Measurements from ENCODE around the gene SRCAP. TPM values are rescaled to one million over a fixed set of nuclear protein-coding genes. Genes with fewer than 3 reads are reported as not detected.

The SRCAP gene
- total RNA-seq, 1 experiment from 2014 or later, result 57.4 TPM

- no TSS peak for BruUV-seq (replicated peaks)
- TF ChIP-seq CTCF (IDR thresholded peaks at IDR 0.05; ENCODE audit: insufficient read depth in 1 of 2, low read depth in 1 of 2, low read length in 1 of 2, severe bottlenecking in 1 of 2, unreplicated experiment in 1 of 2), result no peak
- Histone ChIP-seq H3K4me1 (no peaks in the 10 kb centered on the region), H3K9me3 (no peaks in the 10 kb centered on the region), H3K27me3 (replicated peaks; ENCODE audit: control insufficient read depth, insufficient read depth, low read length) (no peaks in the 10 kb centered on the region), H3K36me3 (ENCODE audit: control insufficient read depth, insufficient read depth, low read length) (peaks cover 6% of the 10 kb centered on the region), H3K4me3 (ENCODE audit: low read depth, low read length) (no peak overlapping the region)
- peaks cover 92% of the 10 kb centered on the region for H3K36me3 Mint-ChIP-seq (ENCODE audit: insufficient read depth, unreplicated experiment)
- H3K27me3 Mint-ChIP-seq (ENCODE audit: insufficient read depth, unreplicated experiment), result no peaks in the 10 kb centered on the region
- H3K27ac Mint-ChIP-seq (ENCODE audit: unreplicated experiment), result no peak overlapping the region
- ChIA-PET CTCF (no interaction called here), POLR2A (no interaction called here)
- no peak overlapping the region for H3K4me3 Mint-ChIP-seq (ENCODE audit: unreplicated experiment)
- intact Hi-C loops (cut with micrococcal nuclease; ENCODE audit: unreplicated experiment), result no loop called here
- DNase-seq, result no peak
- no peaks in the 10 kb centered on the region for H3K9me3 Mint-ChIP-seq (ENCODE audit: unreplicated experiment)
- H3K4me1 Mint-ChIP-seq (ENCODE audit: low read depth, unreplicated experiment), result no peaks in the 10 kb centered on the region
Observed at GRCh38 chr16:30731411-30731810, 32.4 kb downstream of the SRCAP start.

GRCh38 chr16:30736995-30737793, 38.2 kb downstream of the SRCAP start:
- no peaks in the 10 kb centered on the region for H3K9me3 Mint-ChIP-seq (ENCODE audit: unreplicated experiment)
- no peak overlapping the region for H3K4me3 Mint-ChIP-seq (ENCODE audit: unreplicated experiment)
- H3K27ac Mint-ChIP-seq (ENCODE audit: unreplicated experiment), result no peak overlapping the region
- H3K27me3 Mint-ChIP-seq (ENCODE audit: insufficient read depth, unreplicated experiment), result no peaks in the 10 kb centered on the region
- peaks cover 28% of the 10 kb centered on the region for H3K4me1 Mint-ChIP-seq (ENCODE audit: low read depth, unreplicated experiment)
- intact Hi-C loops (cut with micrococcal nuclease; ENCODE audit: unreplicated experiment), result no loop called here
- no peaks in the 10 kb centered on the region for H3K9me3 ChIP-seq
- peaks cover 27% of the 10 kb centered on the region for H3K4me1 ChIP-seq
- peaks cover 8% of the 10 kb centered on the region for H3K36me3 ChIP-seq (ENCODE audit: control insufficient read depth, insufficient read depth, low read length)
- H3K27me3 ChIP-seq (replicated peaks; ENCODE audit: control insufficient read depth, insufficient read depth, low read length), result no peaks in the 10 kb centered on the region
- no peak for TF ChIP-seq CTCF (IDR thresholded peaks at IDR 0.05; ENCODE audit: insufficient read depth in 1 of 2, low read depth in 1 of 2, low read length in 1 of 2, severe bottlenecking in 1 of 2, unreplicated experiment in 1 of 2)
- peaks cover 80% of the 10 kb centered on the region for H3K36me3 Mint-ChIP-seq (ENCODE audit: insufficient read depth, unreplicated experiment)
- BruUV-seq (replicated peaks), result no TSS peak
- H3K4me3 ChIP-seq (ENCODE audit: low read depth, low read length), result no peak overlapping the region
- DNase-seq, result no peak
- ChIA-PET POLR2A (no interaction called here), CTCF (no interaction called here)

GRCh38 chr16:30737794-30738648, 39.0 kb downstream of the SRCAP start:
- DNase-seq, result no peak
- no peak for TF ChIP-seq CTCF (IDR thresholded peaks at IDR 0.05; ENCODE audit: insufficient read depth in 1 of 2, low read depth in 1 of 2, low read length in 1 of 2, severe bottlenecking in 1 of 2, unreplicated experiment in 1 of 2)
- H3K27me3 ChIP-seq (replicated peaks; ENCODE audit: control insufficient read depth, insufficient read depth, low read length), result no peaks in the 10 kb centered on the region
- Mint-ChIP-seq H3K27ac (ENCODE audit: unreplicated experiment) (no peak overlapping the region), H3K4me3 (ENCODE audit: unreplicated experiment) (no peak overlapping the region), H3K36me3 (ENCODE audit: insufficient read depth, unreplicated experiment) (peaks cover 78% of the 10 kb centered on the region), H3K27me3 (ENCODE audit: insufficient read depth, unreplicated experiment) (no peaks in the 10 kb centered on the region), H3K4me1 (ENCODE audit: low read depth, unreplicated experiment) (peaks cover 30% of the 10 kb centered on the region), H3K9me3 (ENCODE audit: unreplicated experiment) (no peaks in the 10 kb centered on the region)
- no TSS peak for BruUV-seq (replicated peaks)
- H3K4me1 ChIP-seq, result peaks cover 27% of the 10 kb centered on the region
- ChIA-PET CTCF (no interaction called here), POLR2A (no interaction called here)
- peaks cover 8% of the 10 kb centered on the region for H3K36me3 ChIP-seq (ENCODE audit: control insufficient read depth, insufficient read depth, low read length)
- no peak overlapping the region for H3K4me3 ChIP-seq (ENCODE audit: low read depth, low read length)
- H3K9me3 ChIP-seq, result no peaks in the 10 kb centered on the region
- intact Hi-C loops (cut with micrococcal nuclease; ENCODE audit: unreplicated experiment), result no loop called here

All from Caco-2 (cell line).